Stimulated activated CD8-positive, alpha-beta memory T cell treated with anti-CD3 and anti-CD28 coated beads, Interleukin-12 subunit alpha, Interleukin-12 subunit beta, amount 100 ng/mL, for 1 hour (primary cell): Measurements from ENCODE around the gene AQP10.
"Not testable (repeated sequence)": the region's sequence is repeated elsewhere in the genome, so short reads cannot be mapped to it uniquely, and the experiment has no call there.

Experiments
- DNase-seq: peaks from one replicate; pipeline ENCODE4 v3.0.0-alpha.2; 2020; ENCODE audit warnings: low read depth

The AQP10 gene, protein sequence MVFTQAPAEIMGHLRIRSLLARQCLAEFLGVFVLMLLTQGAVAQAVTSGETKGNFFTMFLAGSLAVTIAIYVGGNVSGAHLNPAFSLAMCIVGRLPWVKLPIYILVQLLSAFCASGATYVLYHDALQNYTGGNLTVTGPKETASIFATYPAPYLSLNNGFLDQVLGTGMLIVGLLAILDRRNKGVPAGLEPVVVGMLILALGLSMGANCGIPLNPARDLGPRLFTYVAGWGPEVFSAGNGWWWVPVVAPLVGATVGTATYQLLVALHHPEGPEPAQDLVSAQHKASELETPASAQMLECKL

DNA sequence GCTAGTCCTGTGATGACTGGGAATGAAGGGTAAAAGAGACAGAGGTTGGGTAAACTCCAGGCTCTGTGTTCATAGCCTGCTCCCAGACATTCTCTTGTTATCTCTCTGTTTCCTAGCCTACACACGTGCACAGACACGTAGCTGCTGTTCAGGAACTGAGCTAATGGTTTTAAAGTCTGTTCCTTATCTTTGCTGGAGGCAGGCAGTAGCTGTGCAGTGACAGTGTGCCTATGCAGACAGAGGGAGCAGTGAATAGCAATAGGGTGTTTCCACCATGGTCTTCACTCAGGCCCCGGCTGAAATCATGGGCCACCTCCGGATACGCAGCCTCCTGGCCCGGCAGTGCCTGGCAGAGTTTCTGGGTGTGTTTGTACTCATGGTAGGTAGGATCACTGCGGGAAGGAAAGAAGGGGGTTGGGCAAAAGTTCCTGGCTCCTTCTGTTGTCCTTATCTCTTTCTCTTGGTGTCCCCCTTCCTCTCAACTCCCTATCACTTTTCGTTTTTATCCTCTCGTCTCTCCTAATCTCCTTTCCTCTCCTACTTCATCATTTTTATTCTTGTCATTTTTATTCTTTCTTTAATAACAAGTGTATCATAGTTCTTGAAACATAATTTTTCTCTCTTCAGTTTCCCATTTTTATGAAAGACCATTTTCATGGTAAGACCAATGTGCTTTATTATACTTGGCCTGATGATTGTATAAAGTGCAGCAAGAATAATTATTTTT is at the start of gene AQP10:
Gene AQP10 (plus strand): TSS at position 212 of the 727 bp plus-strand sequence. CDS start 63 bp downstream, at position 275.
- no peak for DNase-seq

DNA sequence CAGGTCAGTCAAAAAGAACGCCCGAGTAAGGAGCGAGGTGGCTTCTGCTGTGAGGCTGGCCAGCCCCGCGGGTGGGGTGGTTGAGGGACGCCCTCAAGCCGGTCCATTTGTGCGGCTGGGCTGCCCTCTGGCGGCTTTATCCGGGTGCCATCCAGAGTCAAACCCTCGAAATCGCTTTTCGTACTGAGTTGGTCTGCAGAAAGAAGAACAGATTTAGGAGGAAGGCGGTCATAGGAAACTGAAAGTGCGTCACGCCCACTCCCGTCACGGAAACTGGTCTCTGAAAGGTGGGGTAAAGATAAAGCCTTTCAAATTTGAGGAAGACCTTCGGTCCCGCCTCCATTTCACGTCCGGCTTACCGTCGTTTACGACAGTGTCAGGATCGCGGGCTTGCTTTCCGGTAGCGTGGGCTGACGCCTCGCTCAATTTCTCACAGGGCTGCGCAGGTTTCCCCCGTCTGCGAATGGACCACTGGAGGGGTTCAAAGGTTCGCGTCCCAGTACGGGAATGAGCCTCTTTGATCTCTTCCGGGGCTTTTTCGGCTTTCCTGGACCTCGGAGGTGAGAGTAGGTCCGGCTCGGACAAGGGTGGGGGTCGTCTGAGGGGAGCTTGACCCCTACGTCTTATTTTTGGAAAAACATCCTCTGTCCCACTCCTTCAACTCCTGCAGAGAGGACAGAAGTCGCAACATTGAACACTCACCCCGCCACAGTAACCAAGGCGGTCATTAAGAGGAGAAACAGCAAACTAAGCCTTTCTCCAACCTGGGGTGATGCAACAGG is 48.5 kb upstream of the AQP10 start, which contains the start of gene HAX1:
Gene HAX1 (plus strand): TSS at position 413 of the 782 bp plus-strand sequence. CDS start 95 bp downstream, at position 508.
- DNase-seq: peak; percentile 98

DNA sequence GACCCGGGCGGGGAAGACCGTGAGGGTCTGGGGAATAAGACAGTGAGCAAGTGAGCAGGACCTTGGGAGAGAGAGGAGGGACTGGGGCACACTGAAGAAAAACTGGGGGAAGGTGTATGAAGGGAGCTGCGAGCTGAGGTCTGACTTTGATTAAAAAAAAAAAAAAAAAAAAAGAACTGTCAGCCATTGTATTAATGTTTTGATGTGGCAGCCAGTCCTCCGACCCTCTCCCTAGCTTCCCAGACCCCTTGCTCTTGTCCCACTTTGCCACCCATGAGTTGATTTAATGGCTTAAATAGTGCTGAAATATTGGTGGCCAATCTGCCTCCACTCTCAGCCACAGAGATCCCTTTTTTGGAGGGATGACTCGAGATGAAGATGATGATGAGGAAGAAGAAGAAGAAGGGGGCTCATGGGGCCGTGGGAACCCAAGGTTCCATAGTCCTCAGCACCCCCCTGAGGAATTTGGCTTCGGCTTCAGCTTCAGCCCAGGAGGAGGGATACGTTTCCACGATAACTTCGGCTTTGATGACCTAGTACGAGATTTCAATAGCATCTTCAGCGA is 47.8 kb upstream of the AQP10 start:
- DNase-seq: no peak

DNA sequence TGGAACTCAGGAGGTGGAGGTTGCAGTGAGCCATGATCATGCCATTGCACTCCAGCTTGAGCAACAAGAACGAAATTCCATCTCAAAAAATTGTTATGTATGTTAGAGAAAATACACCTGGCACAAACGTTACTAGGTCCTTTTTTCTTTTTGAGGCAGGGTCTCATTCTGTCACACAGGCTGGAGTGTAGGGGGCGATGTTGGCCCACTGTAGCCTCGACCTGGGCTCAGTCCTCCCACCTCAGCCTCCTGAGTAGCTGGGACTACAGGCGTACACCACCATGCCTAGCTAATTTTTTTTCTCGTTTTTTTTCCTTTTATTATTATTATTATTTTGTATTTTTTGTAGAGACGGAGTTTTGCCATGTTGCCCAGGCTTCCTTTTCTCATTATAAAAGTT is 44.1 kb upstream of the AQP10 start:
- no peak for DNase-seq

DNA sequence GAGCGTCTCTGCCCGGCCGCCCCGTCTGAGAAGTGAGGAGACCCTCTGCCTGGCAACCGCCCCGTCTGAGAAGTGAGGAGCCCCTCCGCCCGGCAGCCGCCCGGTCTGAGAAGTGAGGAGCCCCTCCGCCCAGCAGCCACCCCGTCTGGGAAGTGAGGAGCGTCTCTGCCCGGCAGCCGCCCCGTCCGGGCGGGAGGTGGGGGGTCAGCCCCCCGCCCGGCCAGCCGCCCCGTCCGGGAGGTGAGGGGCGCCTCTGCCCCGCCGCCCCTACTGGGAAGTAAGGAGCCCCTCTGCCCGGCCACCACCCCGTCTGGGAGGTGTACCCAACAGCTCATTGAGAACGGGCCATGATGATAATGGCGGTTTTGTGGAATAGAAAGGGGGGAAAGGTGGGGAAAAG is 33.3 kb upstream of the AQP10 start:
- not testable (repeated sequence) for DNase-seq

DNA sequence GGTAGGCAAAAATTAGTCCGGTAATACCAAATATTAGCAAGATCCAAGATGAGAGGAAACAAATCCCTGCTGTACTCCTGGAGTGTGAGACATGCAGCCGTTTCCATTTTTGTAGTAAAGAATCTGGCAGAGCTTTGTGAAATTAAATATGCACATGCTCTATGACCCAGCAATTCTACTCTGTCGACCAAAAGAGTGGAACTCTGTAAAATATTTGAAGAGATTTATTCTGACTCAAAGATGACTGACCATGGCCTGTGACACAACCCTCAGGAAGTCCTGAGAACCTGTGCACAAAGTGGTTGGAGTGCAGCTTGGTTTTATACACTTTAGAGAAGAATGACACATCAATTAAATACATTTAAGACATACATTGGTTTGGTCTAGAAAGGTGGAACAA is 32.2 kb upstream of the AQP10 start:
- DNase-seq: no peak

DNA sequence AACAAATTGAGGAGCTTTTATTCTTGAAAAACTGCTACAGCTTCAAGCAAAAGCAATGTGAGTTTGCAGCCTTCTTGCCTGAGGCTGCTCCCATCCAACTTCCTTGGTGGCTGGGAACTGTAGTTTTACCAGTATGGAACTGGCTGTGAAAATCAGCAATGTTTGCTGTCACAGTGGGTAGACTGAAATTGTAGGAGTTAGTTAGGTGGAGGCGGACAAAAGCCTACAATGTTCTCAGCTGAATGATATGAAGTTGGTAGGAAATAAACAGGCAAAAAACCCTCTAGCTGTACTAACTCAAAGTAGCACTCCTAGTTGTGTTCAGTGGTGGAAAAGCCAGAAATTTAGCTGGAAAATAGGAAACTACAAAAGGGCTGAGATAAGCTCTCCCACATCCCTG is 30.0 kb upstream of the AQP10 start:
- DNase-seq: no peak

DNA sequence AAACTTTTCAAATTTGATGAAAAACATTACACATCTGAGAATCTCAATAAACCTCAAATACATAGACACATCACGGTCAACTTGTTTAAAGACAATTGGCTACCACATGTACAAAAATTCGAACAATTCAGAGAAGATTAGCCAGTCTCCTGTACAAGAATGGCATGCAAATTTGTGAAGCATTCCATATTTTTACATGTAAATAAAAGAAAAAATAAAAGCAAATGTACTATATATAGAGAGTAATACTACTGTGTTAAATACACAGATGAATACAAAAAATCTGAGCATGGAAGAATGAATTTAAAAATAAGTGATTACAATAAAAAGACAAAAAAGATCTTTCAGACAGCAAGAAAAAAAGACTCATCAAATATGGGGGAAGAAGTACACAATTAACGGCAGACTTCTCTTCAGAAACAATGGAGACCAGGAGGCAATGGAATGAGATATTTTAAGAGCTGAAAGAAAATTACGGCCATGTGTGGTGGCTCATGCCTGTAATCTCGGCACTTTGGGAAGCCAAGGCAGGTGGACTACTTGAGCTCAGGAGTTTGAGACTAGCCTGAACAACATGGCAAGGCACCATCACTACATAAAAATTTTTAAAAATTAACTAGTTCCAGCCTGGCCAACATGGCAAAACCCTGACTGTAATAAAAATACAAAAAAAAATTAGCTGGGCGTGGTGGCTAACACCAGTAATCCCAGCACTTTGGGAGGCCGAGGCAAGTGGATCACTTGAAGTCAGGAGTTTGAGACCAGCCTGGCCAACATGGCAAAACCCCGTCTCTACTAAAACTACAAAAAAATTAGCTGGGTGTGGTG is 25.3 kb upstream of the AQP10 start:
- DNase-seq: no peak

DNA sequence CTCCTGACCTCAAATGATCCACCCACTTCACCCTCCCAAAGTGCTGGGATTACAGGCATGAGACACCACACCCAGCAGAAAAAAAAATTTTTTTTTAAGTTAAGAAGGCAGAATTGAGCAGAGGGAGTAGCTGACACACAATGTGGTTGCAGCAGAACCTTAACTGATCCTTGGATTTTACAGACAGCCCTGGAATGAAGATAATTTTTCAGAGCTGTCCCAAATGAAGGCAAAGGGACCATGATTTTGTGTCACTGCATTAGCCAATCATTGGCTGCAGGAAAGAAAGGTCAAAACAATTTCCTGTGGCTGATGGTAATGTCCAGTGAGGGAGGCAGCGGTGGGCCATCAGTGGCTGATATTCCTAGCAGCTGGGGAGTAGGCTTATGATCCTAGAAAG is 19.3 kb upstream of the AQP10 start:
- DNase-seq: no peak

DNA sequence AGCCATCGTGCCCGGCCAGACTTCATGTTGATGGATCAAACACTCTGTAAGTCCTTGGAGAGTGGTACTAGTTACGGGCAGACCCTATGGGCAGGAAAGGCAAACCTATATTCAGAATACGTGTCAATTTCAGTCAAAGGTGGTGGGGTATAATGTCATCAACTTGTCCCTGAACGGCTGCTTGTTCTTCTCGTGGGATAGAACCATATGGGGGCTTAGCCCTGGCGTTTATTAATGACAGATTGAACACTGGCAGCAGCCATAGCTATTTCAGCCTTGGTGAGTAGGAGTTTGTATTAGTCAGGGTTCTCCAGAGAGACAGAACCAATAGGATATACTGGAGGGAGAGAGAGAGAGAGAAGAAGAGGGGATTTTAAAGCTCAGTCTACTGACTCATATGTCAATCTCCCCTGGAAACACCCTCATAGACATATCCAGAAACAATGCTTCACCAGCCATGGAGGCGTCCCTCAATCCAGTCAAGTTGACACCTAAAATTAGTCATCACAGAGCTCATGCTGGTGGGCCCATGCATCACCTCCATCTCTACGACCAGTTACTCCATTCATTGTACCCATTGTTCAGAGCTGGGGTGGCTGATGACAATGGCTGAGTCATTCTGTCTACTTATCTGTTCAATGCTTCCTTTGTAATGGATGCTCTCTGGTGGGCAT is 16.1 kb upstream of the AQP10 start:
- DNase-seq: no peak

DNA sequence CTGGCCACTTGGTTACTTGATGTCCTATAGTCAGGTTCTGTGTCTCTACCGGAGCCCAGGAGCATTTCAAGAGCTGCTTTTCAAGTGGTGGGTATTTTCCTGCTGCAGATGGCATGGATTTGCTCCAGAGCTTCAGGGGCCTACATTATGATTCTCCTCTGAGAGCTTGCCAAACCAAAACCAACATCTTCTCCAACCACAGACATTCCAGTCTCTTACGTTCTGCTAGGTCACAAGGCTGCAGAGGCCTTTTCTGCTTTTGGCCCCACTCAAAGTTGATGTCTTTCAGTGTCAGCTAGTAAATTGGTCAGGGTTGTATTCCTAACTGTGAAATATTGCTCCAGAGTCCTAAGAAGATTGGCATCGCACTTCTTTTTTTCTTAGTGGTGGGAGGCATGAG is 14.7 kb upstream of the AQP10 start:
- DNase-seq: no peak

DNA sequence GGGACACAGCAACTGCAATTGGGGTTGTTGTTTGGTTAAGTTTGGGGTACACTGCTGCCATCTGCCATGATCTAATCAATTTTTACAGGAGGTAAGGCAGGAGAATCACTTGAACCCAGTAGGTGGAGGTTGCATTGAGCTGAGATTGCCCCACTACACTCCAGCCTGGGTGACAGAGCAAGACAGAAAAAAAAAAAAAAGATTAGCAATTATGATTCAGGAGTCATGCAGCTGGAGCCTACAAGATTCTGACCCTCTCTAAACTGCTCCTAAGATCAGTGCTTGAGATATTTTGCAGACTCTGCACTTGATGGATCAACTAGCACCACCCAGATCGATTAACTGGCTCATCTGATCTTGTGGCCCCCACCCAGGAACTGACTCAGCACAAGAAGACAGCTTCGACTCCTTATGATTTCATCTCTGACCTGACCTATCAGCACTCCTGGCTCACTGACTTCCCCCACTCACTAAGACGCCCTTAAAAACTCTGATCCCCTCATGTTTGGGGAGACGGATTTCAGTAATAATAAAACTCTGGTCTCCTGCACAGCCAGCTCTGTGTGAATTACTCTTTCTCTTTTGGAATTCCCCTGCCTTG is 13.1 kb upstream of the AQP10 start:
- DNase-seq: not testable (repeated sequence)

DNA sequence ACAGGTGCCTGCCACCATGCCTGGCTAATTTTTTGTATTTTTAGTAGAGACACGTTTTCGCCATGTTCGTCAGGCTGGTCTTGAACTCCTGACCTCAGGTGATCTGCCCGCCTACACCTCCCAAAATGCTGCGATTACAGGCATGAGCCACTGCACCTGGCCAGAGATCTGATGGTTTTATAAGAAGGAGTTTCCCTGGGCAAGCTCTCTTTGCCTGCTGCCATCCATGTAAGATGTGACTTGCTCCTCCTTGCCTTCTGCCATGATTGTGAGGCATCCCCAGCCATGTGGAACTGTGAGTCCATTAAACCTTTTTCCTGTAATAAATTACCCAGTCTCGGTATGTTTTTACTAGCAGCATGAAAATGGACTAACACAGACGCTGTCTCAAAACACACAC is 11.8 kb upstream of the AQP10 start:
- not testable (repeated sequence) for DNase-seq

DNA sequence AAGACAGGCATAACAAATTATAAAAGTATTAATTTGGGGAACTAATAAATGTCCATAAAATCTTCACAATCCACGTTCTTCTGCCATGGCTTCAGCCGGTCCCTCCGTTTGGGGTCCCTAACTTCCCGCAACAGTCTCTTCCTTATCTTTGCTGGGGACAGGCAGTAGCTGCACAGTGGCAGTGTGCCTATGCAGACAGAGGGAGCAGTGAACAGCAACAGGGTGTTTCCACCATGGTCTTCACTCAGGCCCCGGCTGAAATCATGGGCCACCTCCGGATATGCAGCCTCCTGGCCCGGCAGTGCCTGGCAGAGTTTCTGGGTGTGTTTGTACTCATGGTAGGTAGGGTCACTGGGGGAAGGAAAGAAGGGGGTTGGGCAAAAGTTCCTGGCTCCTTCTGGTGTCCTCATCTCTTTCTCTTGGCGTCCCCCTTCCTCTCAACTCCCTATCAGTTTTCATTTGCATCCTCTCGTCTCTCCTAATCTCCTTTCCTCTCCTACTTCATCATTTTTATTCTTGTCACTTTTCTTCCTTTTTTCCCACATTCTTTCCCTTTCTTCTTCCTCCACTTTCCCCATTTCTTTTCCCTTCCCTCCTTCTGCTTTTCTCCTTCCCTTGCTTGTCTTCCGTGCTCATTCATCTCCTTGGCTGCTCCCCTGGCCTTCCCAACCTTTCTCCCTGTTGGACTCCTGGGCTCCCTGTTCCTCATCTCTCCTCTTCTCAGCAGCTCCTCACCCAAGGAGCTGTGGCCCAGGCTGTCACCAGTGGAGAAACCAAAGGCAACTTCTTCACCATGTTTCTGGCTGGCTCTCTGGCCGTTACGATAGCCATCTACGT is 8.4 kb upstream of the AQP10 start:
- DNase-seq: not testable (repeated sequence)

DNA sequence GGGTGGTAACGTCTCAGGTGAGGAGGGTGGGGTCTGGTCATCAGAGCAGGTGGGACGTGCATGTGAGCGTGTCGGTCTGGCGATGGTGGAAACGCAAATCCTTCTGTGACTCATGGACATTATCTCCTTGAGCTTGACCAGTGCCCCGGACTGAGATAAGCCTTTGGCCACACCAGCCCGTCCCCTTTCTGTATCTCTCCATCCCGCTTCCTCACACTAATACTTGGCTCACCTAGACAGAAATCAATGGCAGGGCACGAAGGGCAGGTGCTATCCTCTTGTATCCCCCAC is 7.9 kb upstream of the AQP10 start:
- no peak for DNase-seq

DNA sequence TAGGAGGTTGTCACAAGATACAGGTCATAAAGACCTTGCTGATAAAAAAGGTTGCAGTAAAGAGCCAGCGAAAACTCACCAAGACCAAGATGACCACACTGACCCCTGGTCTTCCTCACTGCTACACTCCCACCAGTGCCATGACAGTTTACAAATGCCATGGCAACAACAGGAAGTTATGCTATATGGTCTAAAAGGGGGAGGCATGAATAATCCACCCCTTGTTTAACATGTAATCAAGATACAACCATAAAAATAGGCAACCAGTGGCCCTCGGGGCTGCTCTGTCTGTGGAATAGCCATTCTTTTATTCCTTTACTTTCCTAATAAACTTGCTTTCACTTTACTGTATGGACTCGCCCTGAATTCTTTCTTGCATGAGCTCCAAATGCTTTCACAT is 6.7 kb upstream of the AQP10 start:
- DNase-seq: not testable (repeated sequence)

DNA sequence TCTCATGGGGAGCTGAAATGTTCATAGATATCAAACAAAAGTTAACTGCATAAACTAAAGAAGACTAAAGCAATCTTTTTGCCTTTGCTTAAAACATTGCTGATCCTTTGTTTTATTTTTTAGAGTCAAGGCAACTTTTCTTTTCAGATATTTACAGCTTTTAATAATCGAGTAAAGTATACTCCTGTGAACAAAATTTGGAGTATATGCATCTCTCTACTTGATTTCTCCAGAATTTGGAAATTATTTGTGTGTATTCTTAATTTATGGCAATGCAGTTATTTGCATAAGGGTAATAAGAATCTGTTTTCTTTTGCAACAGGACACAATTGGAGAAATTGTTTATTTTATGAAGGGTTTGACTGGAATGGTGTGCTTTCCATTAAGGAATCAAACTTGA is 4.2 kb upstream of the AQP10 start:
- DNase-seq: no peak

DNA sequence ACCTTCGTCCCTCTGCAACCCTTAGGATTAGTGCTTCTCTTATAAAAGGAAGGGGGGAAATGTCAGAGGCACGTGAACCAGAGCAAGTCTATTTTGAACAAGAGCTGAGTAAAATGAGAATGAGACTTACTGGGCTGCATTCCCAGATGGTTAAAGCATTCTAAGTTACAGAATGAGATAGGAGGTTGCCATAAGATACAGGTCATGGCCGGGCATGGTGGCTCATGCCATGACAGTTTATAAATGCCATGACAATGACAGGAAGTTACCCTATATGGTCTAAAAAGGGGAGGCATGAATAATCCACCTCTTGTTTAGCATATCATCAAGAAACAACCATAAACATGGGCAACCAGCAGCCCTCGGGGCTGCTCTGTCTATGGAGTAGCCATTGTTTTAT is 2.5 kb upstream of the AQP10 start:
- no peak for DNase-seq

DNA sequence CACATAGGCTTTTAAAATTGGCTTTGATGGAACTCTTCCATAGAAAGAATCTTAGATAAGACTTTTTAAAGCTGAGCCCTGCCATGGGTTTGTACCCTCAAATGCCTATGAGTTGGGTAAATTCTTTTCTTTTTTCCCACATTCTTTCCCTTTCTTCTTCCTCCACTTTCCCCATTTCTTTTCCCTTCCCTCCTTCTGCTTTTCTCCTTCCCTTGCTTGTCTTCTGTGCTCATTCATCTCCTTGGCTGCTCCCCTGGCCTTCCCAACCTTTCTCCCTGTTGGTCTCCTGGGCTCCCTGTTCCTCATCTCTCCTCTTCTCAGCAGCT is 679 bp downstream of the AQP10 start:
- DNase-seq: not testable (repeated sequence)

DNA sequence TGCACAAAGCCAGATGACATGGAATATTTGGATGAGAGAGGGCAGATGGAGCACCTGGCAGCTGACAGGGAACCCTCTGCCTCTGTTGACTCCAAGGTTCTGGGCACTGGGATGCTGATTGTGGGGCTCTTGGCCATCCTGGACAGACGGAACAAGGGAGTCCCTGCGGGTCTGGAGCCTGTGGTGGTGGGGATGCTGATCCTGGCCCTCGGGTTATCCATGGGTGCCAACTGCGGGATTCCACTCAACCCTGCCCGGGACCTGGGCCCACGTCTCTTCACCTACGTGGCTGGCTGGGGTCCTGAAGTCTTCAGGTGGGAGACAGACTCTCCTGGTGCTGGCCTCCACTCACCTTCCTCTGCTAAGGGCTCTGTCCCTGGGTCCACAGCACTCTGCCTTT is 2.6 kb downstream of the AQP10 start:
- no peak for DNase-seq
